GM10248 (cell line): Measurements from ENCODE around the gene APOBEC4.

Experiments used
- CTCF ChIA-PET: fragments of 300-600 bp; sonication (Branson Sonifier 250); formaldehyde crosslinking; extraction: SDS; loops from one replicate; lab custom pipeline; 2021; ENCODE audit warnings: antibody characterized with exemption; lab: Yijun Ruan, JAX
- POLR2A ChIA-PET: fragments of 350-650 bp; sonication (Branson Sonifier 250); formaldehyde crosslinking; extraction: SDS; loops from one replicate; lab custom pipeline; 2020; ENCODE audit warnings: antibody characterized with exemption; lab: Yijun Ruan, JAX
- DNase-seq: peaks from one replicate; pipeline ENCODE4 v3.0.0; 2012; ENCODE audit errors: extremely low spot score
- CTCF ChIP-seq: IDR thresholded peaks from 2 replicates; pipeline ENCODE4 v1.5.1; 2012; ENCODE audit warnings: mild to moderate bottlenecking, low read depth; ENCODE audit errors: extremely low read depth, missing control alignments, control extremely low read depth

The APOBEC4 gene

GRCh38 chr1:183596500-183596899 lies 56.6 kb downstream of the APOBEC4 start:
- DNase-seq, result no peak
- ChIA-PET POLR2A (no interaction called here), CTCF (no interaction called here)
- TF ChIP-seq CTCF, result no peak
